Subcutaneous abdominal adipose tissue (tissue), 5 donors: ENCODE measurements around the gene GALNTL6.

Experiments
- H3K27ac ChIP-seq: one replicate; pipeline ENCODE4 v1.7.0; 2013; ENCODE audit warnings: low read depth, mild to moderate bottlenecking, inconsistent platforms, low read length, moderate library complexity
- H3K27me3 ChIP-seq, 5 donors: one replicate each; pipeline ENCODE4 v1.7.0; 2013; ENCODE audit warnings: low read length in 5 of 5, inconsistent platforms in 1 of 5; ENCODE audit not compliant: control insufficient read depth in 5 of 5, insufficient read depth in 4 of 5
- H3K36me3 ChIP-seq, 5 donors: one replicate each; pipeline ENCODE4 v1.7.0; 2013; ENCODE audit warnings: low read length in 5 of 5; ENCODE audit not compliant: control insufficient read depth in 5 of 5, insufficient read depth in 5 of 5
- H3K4me1 ChIP-seq, 5 donors: one replicate each; pipeline ENCODE4 v1.7.0; 2013; ENCODE audit warnings: low read length in 5 of 5, mild to moderate bottlenecking in 3 of 5, moderate library complexity in 1 of 5; ENCODE audit not compliant: control insufficient read depth in 5 of 5, insufficient read depth in 5 of 5
- H3K4me3 ChIP-seq, 5 donors: one replicate each; pipeline ENCODE4 v1.7.0; 2013; ENCODE audit warnings: low read length in 5 of 5, low read depth in 1 of 5
- H3K9ac ChIP-seq, 5 donors: one replicate each; pipeline ENCODE4 v1.7.0; 2013; ENCODE audit warnings: low read length in 5 of 5, mild to moderate bottlenecking in 4 of 5, moderate library complexity in 3 of 5
- H3K9me3 ChIP-seq, 5 donors: one replicate each; pipeline ENCODE4 v1.7.0; 2013; ENCODE audit warnings: low read length in 5 of 5; ENCODE audit not compliant: control insufficient read depth in 5 of 5
- donor health status: healthy.
- donor health status: healthy.
- donor health status: healthy.
- donor health status: healthy.
- donor health status: healthy.

Gene GALNTL6

DNA sequence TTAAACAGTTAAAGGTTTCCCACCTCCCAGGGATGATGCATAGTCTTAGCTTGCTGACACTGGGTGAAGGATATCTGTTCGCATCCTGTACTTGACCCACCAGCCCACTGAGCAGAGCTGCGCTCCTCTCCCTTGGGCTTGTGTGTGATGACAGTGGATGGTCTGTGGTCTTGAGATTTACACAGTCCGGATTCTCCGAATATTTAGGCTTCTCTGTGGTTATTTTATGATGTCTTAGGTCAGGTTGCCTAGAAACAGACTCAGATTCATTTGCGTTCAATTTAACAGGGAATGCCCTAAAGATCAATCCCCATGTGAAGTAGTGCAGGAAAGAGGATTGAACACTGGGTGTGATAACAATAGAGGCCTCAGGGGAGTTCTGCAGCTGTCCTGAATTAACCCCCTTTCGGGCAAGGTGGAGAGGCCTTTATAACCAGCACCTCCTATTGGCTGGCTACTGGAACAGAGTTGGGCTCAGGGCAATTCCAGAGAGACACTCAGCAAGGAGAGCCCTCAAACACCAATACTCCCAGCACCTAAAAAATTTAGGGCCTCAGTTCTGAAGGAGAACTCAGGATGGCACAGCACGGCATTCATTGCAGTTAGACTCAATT is 702.2 kb downstream of the GALNTL6 start:
- peaks cover 0 to 3% (median 0%) of the 10 kb centered on the region in 5 donors for H3K4me1 ChIP-seq
- no peak overlapping the region for H3K9ac ChIP-seq
- H3K27me3 ChIP-seq: no peaks in the 10 kb centered on the region
- H3K36me3 ChIP-seq: no peaks in the 10 kb centered on the region
- no peaks in the 10 kb centered on the region for H3K9me3 ChIP-seq
- no peak overlapping the region for H3K4me3 ChIP-seq
- no peak overlapping the region for H3K27ac ChIP-seq

DNA sequence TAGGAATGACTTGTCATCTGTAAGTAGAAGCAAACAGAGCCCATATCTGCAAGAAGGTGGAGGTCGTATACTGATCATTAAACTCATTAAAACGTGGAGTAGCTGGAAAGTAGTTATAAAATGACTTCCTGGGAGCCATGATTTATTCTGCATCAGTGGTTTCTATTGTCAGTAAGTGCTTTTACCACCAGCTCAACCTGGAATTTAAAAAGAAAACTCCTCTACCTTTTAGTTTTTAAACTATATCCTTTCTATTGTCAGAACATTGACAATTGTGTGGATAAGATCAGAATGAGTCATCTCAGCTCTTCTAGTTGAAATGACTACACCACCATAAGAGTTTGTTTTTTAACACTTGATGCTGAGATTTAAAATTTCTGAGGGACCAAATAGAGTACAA is 704.2 kb downstream of the GALNTL6 start:
- no peak overlapping the region for H3K27ac ChIP-seq
- H3K27me3 ChIP-seq: no peaks in the 10 kb centered on the region
- no peaks in the 10 kb centered on the region for H3K9me3 ChIP-seq
- H3K36me3 ChIP-seq: no peaks in the 10 kb centered on the region
- H3K4me3 ChIP-seq: no peak overlapping the region
- H3K9ac ChIP-seq: no peak overlapping the region
- peaks cover 0 to 3% (median 0%) of the 10 kb centered on the region in 5 donors for H3K4me1 ChIP-seq

- Histone ChIP-seq H3K27ac (no peak overlapping the region), H3K9ac (no peak overlapping the region), H3K4me3 (no peak overlapping the region), H3K27me3 (no peaks in the 10 kb centered on the region), H3K4me1 (no peaks in the 10 kb centered on the region), H3K36me3 (no peaks in the 10 kb centered on the region), H3K9me3 (no peaks in the 10 kb centered on the region)
Observed at GRCh38 chr4:172521248-172521647, 708.0 kb downstream of the GALNTL6 start.

DNA sequence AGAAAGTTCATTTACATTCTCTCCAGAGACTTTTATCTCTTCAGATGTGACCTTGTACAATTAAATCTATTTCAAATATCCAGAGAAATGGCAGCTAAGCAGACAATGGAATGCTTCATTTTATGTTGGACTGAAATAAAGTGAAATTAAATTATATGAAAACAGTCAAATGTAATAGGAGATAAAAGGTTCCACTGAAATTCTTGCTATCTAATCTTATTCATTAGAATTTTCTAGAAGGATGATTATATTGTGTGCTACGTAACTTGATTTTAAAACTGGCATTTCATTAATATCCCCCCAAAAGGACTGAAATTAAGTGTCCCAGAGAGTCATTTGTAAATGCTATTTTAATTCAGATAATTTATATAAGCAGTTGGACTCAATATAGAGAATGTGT is 708.5 kb downstream of the GALNTL6 start:
- H3K4me3 ChIP-seq: no peak overlapping the region
- H3K9me3 ChIP-seq: no peaks in the 10 kb centered on the region
- H3K36me3 ChIP-seq: no peaks in the 10 kb centered on the region
- H3K9ac ChIP-seq: no peak overlapping the region
- H3K27ac ChIP-seq: no peak overlapping the region
- H3K4me1 ChIP-seq: no peaks in the 10 kb centered on the region
- H3K27me3 ChIP-seq: no peaks in the 10 kb centered on the region

GRCh38 chr4:172543249-172543648 is 730.0 kb downstream of the GALNTL6 start:
- Histone ChIP-seq H3K27me3 (no peaks in the 10 kb centered on the region), H3K4me3 (no peak overlapping the region), H3K36me3 (no peaks in the 10 kb centered on the region), H3K9me3 (no peaks in the 10 kb centered on the region), H3K27ac (no peak overlapping the region), H3K9ac (no peak overlapping the region), H3K4me1 (no peaks in the 10 kb centered on the region)

DNA sequence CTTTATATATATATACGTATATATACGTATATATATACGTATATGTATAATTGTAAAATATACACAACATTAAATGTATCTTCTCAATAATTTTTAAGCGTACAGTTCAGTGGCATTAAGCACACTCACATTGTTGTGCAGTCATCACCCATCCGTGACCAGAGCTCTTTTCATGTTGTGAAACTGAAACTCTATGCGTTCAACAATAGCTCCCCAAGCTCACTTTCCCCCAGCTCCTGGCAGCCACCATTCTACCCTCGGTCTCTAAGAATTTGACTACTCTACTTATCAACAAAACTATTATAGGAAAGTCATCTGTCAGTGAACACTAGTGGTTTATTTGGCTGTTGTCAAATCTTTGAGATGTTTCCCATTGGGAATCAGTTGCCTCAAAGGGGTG is 733.6 kb downstream of the GALNTL6 start:
- H3K9me3 ChIP-seq: no peaks in the 10 kb centered on the region
- H3K4me3 ChIP-seq: no peak overlapping the region
- no peaks in the 10 kb centered on the region for H3K36me3 ChIP-seq
- no peaks in the 10 kb centered on the region for H3K27me3 ChIP-seq
- H3K27ac ChIP-seq: no peak overlapping the region
- H3K9ac ChIP-seq: no peak overlapping the region
- H3K4me1 ChIP-seq: no peaks in the 10 kb centered on the region

GRCh38 chr4:172547724-172548123 is 734.5 kb downstream of the GALNTL6 start:
- Histone ChIP-seq H3K27ac (no peak overlapping the region), H3K27me3 (no peaks in the 10 kb centered on the region), H3K4me3 (no peak overlapping the region), H3K4me1 (no peaks in the 10 kb centered on the region), H3K9ac (no peak overlapping the region), H3K36me3 (no peaks in the 10 kb centered on the region), H3K9me3 (no peaks in the 10 kb centered on the region)

DNA sequence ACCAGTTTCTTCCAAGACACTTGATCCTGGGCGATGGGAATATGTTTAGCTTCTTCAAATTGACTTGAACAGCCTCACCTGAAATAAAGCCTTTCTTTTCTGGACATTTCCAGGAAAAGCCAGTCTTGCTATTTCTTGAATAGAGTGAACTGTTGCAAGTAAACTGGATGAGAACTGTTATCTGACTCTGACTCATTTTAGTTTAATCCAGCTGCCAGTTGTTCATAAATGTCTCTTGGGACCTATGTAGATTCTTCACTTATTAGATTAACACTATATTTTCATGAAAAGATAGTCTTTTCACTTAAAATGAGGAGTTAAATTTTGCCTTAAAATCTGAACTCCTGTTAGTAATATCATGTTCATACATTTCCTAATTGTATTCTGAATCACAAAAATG is 740.0 kb downstream of the GALNTL6 start:
- Histone ChIP-seq H3K9me3 (no peaks in the 10 kb centered on the region), H3K4me1 (no peaks in the 10 kb centered on the region), H3K9ac (no peak overlapping the region), H3K27ac (no peak overlapping the region), H3K4me3 (no peak overlapping the region), H3K36me3 (no peaks in the 10 kb centered on the region), H3K27me3 (no peaks in the 10 kb centered on the region)

GRCh38 chr4:172554588-172554987 is 741.4 kb downstream of the GALNTL6 start:
- Histone ChIP-seq H3K9ac (no peak overlapping the region), H3K36me3 (no peaks in the 10 kb centered on the region), H3K4me1 (no peaks in the 10 kb centered on the region), H3K4me3 (no peak overlapping the region), H3K9me3 (no peaks in the 10 kb centered on the region), H3K27ac (no peak overlapping the region), H3K27me3 (no peaks in the 10 kb centered on the region)

DNA sequence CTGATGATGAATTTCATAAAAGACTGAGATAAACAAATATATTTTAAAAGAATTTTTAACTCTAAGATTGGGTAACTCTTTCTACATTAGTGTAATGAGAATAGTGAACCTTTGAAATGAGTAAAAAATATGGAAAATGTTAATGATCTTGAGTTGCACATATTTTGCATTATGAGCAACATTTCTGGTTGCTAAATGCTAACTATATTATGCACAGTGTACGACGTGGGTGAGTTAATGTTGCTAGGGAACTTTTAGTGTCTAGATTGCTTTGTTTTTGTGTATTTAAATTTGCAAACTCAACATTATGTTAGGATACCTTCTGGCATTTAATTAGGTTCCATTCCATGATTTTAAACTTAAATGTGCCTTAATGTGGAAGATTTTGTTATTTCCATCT is 742.5 kb downstream of the GALNTL6 start:
- H3K36me3 ChIP-seq: no peaks in the 10 kb centered on the region
- no peak overlapping the region for H3K27ac ChIP-seq
- no peaks in the 10 kb centered on the region for H3K4me1 ChIP-seq
- H3K27me3 ChIP-seq: no peaks in the 10 kb centered on the region
- H3K4me3 ChIP-seq: no peak overlapping the region
- no peak overlapping the region for H3K9ac ChIP-seq
- H3K9me3 ChIP-seq: no peaks in the 10 kb centered on the region

GRCh38 chr4:172573899-172574298 is 760.7 kb downstream of the GALNTL6 start:
- no peaks in the 10 kb centered on the region for H3K27me3 ChIP-seq
- no peaks in the 10 kb centered on the region for H3K36me3 ChIP-seq
- H3K9me3 ChIP-seq: no peaks in the 10 kb centered on the region
- H3K4me1 ChIP-seq: peaks cover 0 to 14% (median 7%) of the 10 kb centered on the region in 5 donors
- H3K4me3 ChIP-seq: no peak overlapping the region
- H3K27ac ChIP-seq: no peak overlapping the region
- H3K9ac ChIP-seq: no peak overlapping the region
